ENCODE data around the gene ABCD2. TPM values are rescaled to one million over a fixed set of nuclear protein-coding genes. Genes with fewer than 3 reads are reported as not detected.

Gene ABCD2
- total and polyA plus RNA-seq, 2 donors (not counting 1 experiment from before 2014, with no cell fraction given): 0.14 to 0.33 TPM

GRCh38 chr12:39619316-39619659, 315 bp downstream of the ABCD2 start:
- Histone ChIP-seq H3K79me2 (ENCODE audit: control insufficient read depth, insufficient read depth, low read length) (no peaks in the 10 kb centered on the region), H4K20me1 (ENCODE audit: control insufficient read depth, extremely low read depth, insufficient read depth, low read length) (no peaks in the 10 kb centered on the region), H3K4me3 (replicated peaks in 1 of 4; ENCODE audit: control extremely low read depth in 1 of 4, insufficient read depth in 1 of 4, low read depth in 3 of 4, low read length in 4 of 4) (peak overlapping the region; percentile 55 to 92 (median 65)), H3K4me2 (ENCODE audit: extremely low read depth, insufficient read depth, low read length) (peak overlapping the region; percentile 87), H3K27me3 (ENCODE audit: control insufficient read depth, insufficient read depth, low read length) (no peaks in the 10 kb centered on the region), H3K27ac (ENCODE audit: insufficient read depth, low read length) (no peak overlapping the region), H3K4me1 (ENCODE audit: control insufficient read depth, extremely low read depth, insufficient read depth, low read length) (no peaks in the 10 kb centered on the region), H3K9me3 (ENCODE audit: control insufficient read depth, insufficient read depth, low read depth, low read length) (no peaks in the 10 kb centered on the region), H2AFZ (ENCODE audit: low read length) (peak overlapping the region; percentile 90), H3K9ac (ENCODE audit: insufficient read depth, low read length) (no peak overlapping the region), H3K36me3 (ENCODE audit: control insufficient read depth, insufficient read depth, low read length) (no peaks in the 10 kb centered on the region)
- no peak for DNase-seq (ENCODE audit: low read depth in 2 of 2)
- TF ChIP-seq CTCF (conservative IDR thresholded peaks at IDR 0.05 in 1 of 2, IDR thresholded peaks at IDR 0.05 in 1 of 2; ENCODE audit: low read depth in 1 of 2, low read length in 2 of 2) (no peak), EZH2 (IDR thresholded peaks at IDR 0.05; ENCODE audit: low read length, missing control alignments) (no peak)

GRCh38 chr12:39618701-39619100, 902 bp downstream of the ABCD2 start:
- no peaks in the 10 kb centered on the region for H3K27me3 ChIP-seq (ENCODE audit: control insufficient read depth, insufficient read depth, low read length)
- no peak overlapping the region for H3K9ac ChIP-seq (ENCODE audit: insufficient read depth, low read length)
- H3K4me1 ChIP-seq (ENCODE audit: control insufficient read depth, extremely low read depth, insufficient read depth, low read length): no peaks in the 10 kb centered on the region
- peak overlapping the region; percentile 87 for H3K4me2 ChIP-seq (ENCODE audit: extremely low read depth, insufficient read depth, low read length)
- no peaks in the 10 kb centered on the region for H4K20me1 ChIP-seq (ENCODE audit: control insufficient read depth, extremely low read depth, insufficient read depth, low read length)
- H3K4me3 ChIP-seq (replicated peaks in 1 of 4; ENCODE audit: control extremely low read depth in 1 of 4, insufficient read depth in 1 of 4, low read depth in 3 of 4, low read length in 4 of 4): peak overlapping the region in 2 of 4 experiments; percentile 65 to 92
- no peaks in the 10 kb centered on the region for H3K9me3 ChIP-seq (ENCODE audit: control insufficient read depth, insufficient read depth, low read depth, low read length)
- DNase-seq (ENCODE audit: low read depth in 2 of 2): no peak
- TF ChIP-seq CTCF (conservative IDR thresholded peaks at IDR 0.05 in 1 of 2, IDR thresholded peaks at IDR 0.05 in 1 of 2; ENCODE audit: low read depth in 1 of 2, low read length in 2 of 2) (no peak), EZH2 (IDR thresholded peaks at IDR 0.05; ENCODE audit: low read length, missing control alignments) (no peak)
- H3K36me3 ChIP-seq (ENCODE audit: control insufficient read depth, insufficient read depth, low read length): no peaks in the 10 kb centered on the region
- H3K27ac ChIP-seq (ENCODE audit: insufficient read depth, low read length): no peak overlapping the region
- H3K79me2 ChIP-seq (ENCODE audit: control insufficient read depth, insufficient read depth, low read length): no peaks in the 10 kb centered on the region
- H2AFZ ChIP-seq (ENCODE audit: low read length): no peak overlapping the region

- H3K4me2 ChIP-seq (ENCODE audit: extremely low read depth, insufficient read depth, low read length): no peak overlapping the region
- H3K9me3 ChIP-seq (ENCODE audit: control insufficient read depth, insufficient read depth, low read depth, low read length): no peaks in the 10 kb centered on the region
- H4K20me1 ChIP-seq (ENCODE audit: control insufficient read depth, extremely low read depth, insufficient read depth, low read length): no peaks in the 10 kb centered on the region
- no peak overlapping the region for H3K9ac ChIP-seq (ENCODE audit: insufficient read depth, low read length)
- no peaks in the 10 kb centered on the region for H3K4me1 ChIP-seq (ENCODE audit: control insufficient read depth, extremely low read depth, insufficient read depth, low read length)
- H3K79me2 ChIP-seq (ENCODE audit: control insufficient read depth, insufficient read depth, low read length): no peaks in the 10 kb centered on the region
- no peak overlapping the region for H3K27ac ChIP-seq (ENCODE audit: insufficient read depth, low read length)
- no peak overlapping the region for H2AFZ ChIP-seq (ENCODE audit: low read length)
- H3K27me3 ChIP-seq (ENCODE audit: control insufficient read depth, insufficient read depth, low read length): no peaks in the 10 kb centered on the region
- TF ChIP-seq CTCF (conservative IDR thresholded peaks at IDR 0.05 in 1 of 2, IDR thresholded peaks at IDR 0.05 in 1 of 2; ENCODE audit: low read depth in 1 of 2, low read length in 2 of 2) (no peak), EZH2 (IDR thresholded peaks at IDR 0.05; ENCODE audit: low read length, missing control alignments) (no peak)
- H3K4me3 ChIP-seq (replicated peaks in 1 of 4; ENCODE audit: control extremely low read depth in 1 of 4, insufficient read depth in 1 of 4, low read depth in 3 of 4, low read length in 4 of 4): no peak overlapping the region
- no peaks in the 10 kb centered on the region for H3K36me3 ChIP-seq (ENCODE audit: control insufficient read depth, insufficient read depth, low read length)
- no peak for DNase-seq (ENCODE audit: low read depth in 2 of 2)
These were observed 1.7 kb downstream of the ABCD2 start for GRCh38 chr12:39617887-39618286.

Measured in fibroblast of lung (primary cell).